Glutamatergic neuron (in vitro differentiated cells): ENCODE measurements around the gene GSG1L. TPM values are rescaled to one million over a fixed set of nuclear protein-coding genes. Genes with fewer than 3 reads are reported as not detected.

Source experiments
- DNase-seq: peaks from one replicate; pipeline ENCODE4 v3.0.0; 2022
- H3K27ac Mint-ChIP-seq: one replicate; pipeline ENCODE4 v1.8.0; 2020; ENCODE audit warnings: mild to moderate bottlenecking, mixed read lengths, inconsistent platforms; ENCODE audit not compliant: unreplicated experiment
- H3K27me3 Mint-ChIP-seq: one replicate; pipeline ENCODE4 v1.8.0; 2020; ENCODE audit warnings: mild to moderate bottlenecking, moderate library complexity, mixed read lengths, inconsistent platforms; ENCODE audit not compliant: unreplicated experiment
- H3K36me3 Mint-ChIP-seq: one replicate; pipeline ENCODE4 v1.8.0; 2020; ENCODE audit warnings: mild to moderate bottlenecking, mixed read lengths, inconsistent platforms; ENCODE audit not compliant: unreplicated experiment
- H3K4me1 Mint-ChIP-seq: one replicate; pipeline ENCODE4 v1.8.0; 2020; ENCODE audit warnings: mild to moderate bottlenecking, low read depth, mixed read lengths, inconsistent platforms; ENCODE audit not compliant: unreplicated experiment
- H3K4me3 Mint-ChIP-seq: one replicate; pipeline ENCODE4 v1.8.0; 2020; ENCODE audit warnings: mild to moderate bottlenecking, mixed read lengths, inconsistent platforms; ENCODE audit not compliant: unreplicated experiment
- H3K9me3 Mint-ChIP-seq: one replicate; pipeline ENCODE4 v1.8.0; 2020; ENCODE audit warnings: mild to moderate bottlenecking, moderate library complexity, mixed read lengths, inconsistent platforms; ENCODE audit not compliant: unreplicated experiment
- CTCF ChIP-seq: fragments of 200-600 bp; sonication (generic); IDR thresholded peaks from one replicate; pipeline ENCODE4 v1.5.0; 2021; ENCODE audit not compliant: partially characterized antibody, unreplicated experiment
- total RNA-seq: library from RNA; stranded (reverse); fragmentation: NEBNext Ultra II Directional; extraction: Animal tissue kit (Norgen Biotek cat#: 25700); gene quantifications from one replicate; pipeline ENCODE4 v1.2.1, GENCODE V29; 2021; ENCODE audit not compliant: unreplicated experiment

The GSG1L gene
- total RNA-seq, 1 donor from 2014 or later = 0.91 TPM

- H3K4me1 Mint-ChIP-seq = no peaks in the 10 kb centered on the region
- no peak overlapping the region for H3K4me3 Mint-ChIP-seq
- peaks cover 2% of the 10 kb centered on the region for H3K27me3 Mint-ChIP-seq
- TF ChIP-seq CTCF = no peak
- H3K9me3 Mint-ChIP-seq = peaks cover 7% of the 10 kb centered on the region
- DNase-seq = peak; percentile 10
- H3K27ac Mint-ChIP-seq = no peak overlapping the region
- peaks cover 5% of the 10 kb centered on the region for H3K36me3 Mint-ChIP-seq
Measured at GRCh38 chr16:28098959-28099945, 35.7 kb upstream of the GSG1L start.

- no peak for TF ChIP-seq CTCF
- Mint-ChIP-seq H3K9me3 (peaks cover 7% of the 10 kb centered on the region), H3K36me3 (peaks cover 5% of the 10 kb centered on the region), H3K27ac (no peak overlapping the region), H3K27me3 (peaks cover 2% of the 10 kb centered on the region), H3K4me3 (no peak overlapping the region), H3K4me1 (no peaks in the 10 kb centered on the region)
- peak; percentile 6 for DNase-seq
Measured at GRCh38 chr16:28098171-28098958, 34.9 kb upstream of the GSG1L start.

- peaks cover 7% of the 10 kb centered on the region for H3K9me3 Mint-ChIP-seq
- no peak for TF ChIP-seq CTCF
- H3K4me1 Mint-ChIP-seq = peaks cover 7% of the 10 kb centered on the region
- no peak overlapping the region for H3K4me3 Mint-ChIP-seq
- DNase-seq = no peak
- H3K36me3 Mint-ChIP-seq = peaks cover 5% of the 10 kb centered on the region
- H3K27me3 Mint-ChIP-seq = peaks cover 2% of the 10 kb centered on the region
- no peak overlapping the region for H3K27ac Mint-ChIP-seq
Measured at GRCh38 chr16:28096983-28097899, 33.7 kb upstream of the GSG1L start.

- TF ChIP-seq CTCF = no peak
- DNase-seq = no peak
- Mint-ChIP-seq H3K9me3 (peaks cover 7% of the 10 kb centered on the region), H3K4me1 (peaks cover 10% of the 10 kb centered on the region), H3K27ac (no peak overlapping the region), H3K4me3 (no peak overlapping the region), H3K27me3 (peaks cover 4% of the 10 kb centered on the region), H3K36me3 (no peaks in the 10 kb centered on the region)
Measured at GRCh38 chr16:28093385-28093725, 29.8 kb upstream of the GSG1L start.
